ENCODE measurements around the gene NELL1.

DNA sequence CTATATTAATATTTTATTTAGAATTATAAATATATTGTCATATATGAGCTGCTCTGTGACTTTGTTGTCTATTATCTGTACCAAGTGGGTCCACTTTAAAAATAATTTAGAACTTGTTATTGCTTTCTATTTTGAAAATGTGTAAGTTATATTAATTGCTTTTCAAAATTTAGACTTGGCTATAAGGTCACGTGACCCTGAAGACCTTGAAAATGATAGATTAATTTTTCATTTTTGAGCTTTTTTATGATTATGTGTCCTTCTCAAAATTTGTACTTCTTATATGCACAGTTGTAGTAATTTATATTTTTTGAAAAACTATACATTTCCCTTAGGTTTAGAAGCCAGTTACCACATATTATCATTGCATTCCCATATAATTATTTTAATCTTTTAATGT lies 826.5 kb downstream of the NELL1 start:
- TF ChIP-seq CTCF (IDR thresholded peaks at IDR 0.05; ENCODE audit: insufficient read depth, low read depth, low read length) = no peak
- TF ChIP-seq EZH2 (IDR thresholded peaks at IDR 0.05; ENCODE audit: insufficient read depth, low read length) = no peak

All from astrocyte (in vitro differentiated cells and primary cell).